Muscle layer of duodenum (tissue), 2 donors: ENCODE results near the gene NAV2.

ENCODE experiments used
- H3K27ac ChIP-seq: one replicate; pipeline ENCODE4 v1.7.0; 2013; ENCODE audit warnings: mild to moderate bottlenecking, low read length
- H3K27me3 ChIP-seq: one replicate; pipeline ENCODE4 v1.7.0; 2013; ENCODE audit warnings: low read depth, mild to moderate bottlenecking, control low read depth, low read length
- H3K36me3 ChIP-seq, 2 donors: one replicate each; pipeline ENCODE4 v1.7.0; 2013; ENCODE audit warnings: low read length in 2 of 2, control low read depth in 1 of 2, mild to moderate bottlenecking in 1 of 2; ENCODE audit not compliant: insufficient read depth in 2 of 2, control insufficient read depth in 1 of 2
- H3K4me1 ChIP-seq, 2 donors: one replicate each; pipeline ENCODE4 v1.7.0; 2013; ENCODE audit warnings: low read length in 2 of 2, mild to moderate bottlenecking in 2 of 2, control low read depth in 1 of 2, moderate library complexity in 1 of 2; ENCODE audit not compliant: insufficient read depth in 2 of 2, control insufficient read depth in 1 of 2
- H3K4me3 ChIP-seq, 2 donors: one replicate each; pipeline ENCODE4 v1.7.0; 2013; ENCODE audit warnings: low read length in 2 of 2, low read depth in 1 of 2, mild to moderate bottlenecking in 1 of 2
- H3K9me3 ChIP-seq, 2 donors: one replicate each; pipeline ENCODE4 v1.7.0; 2013; ENCODE audit warnings: low read length in 2 of 2, control low read depth in 1 of 2, mild to moderate bottlenecking in 1 of 2; ENCODE audit not compliant: control insufficient read depth in 1 of 2
- donor health status: healthy.

NAV2 gene

GRCh38 chr11:19805376-19805775 lies 92.7 kb downstream of the NAV2 start:
- H3K4me3 ChIP-seq, result no peak overlapping the region
- no peaks in the 10 kb centered on the region for H3K9me3 ChIP-seq
- peaks cover 11 to 24% of the 10 kb centered on the region in 2 donors for H3K4me1 ChIP-seq
- H3K27me3 ChIP-seq, result no peaks in the 10 kb centered on the region
- H3K27ac ChIP-seq, result no peak overlapping the region
- no peaks in the 10 kb centered on the region for H3K36me3 ChIP-seq

GRCh38 chr11:19805827-19806226 lies 93.2 kb downstream of the NAV2 start:
- Histone ChIP-seq H3K9me3 (no peaks in the 10 kb centered on the region), H3K36me3 (no peaks in the 10 kb centered on the region), H3K27ac (no peak overlapping the region), H3K27me3 (no peaks in the 10 kb centered on the region), H3K4me1 (peaks cover 11 to 24% of the 10 kb centered on the region in 2 donors), H3K4me3 (no peak overlapping the region)

DNA sequence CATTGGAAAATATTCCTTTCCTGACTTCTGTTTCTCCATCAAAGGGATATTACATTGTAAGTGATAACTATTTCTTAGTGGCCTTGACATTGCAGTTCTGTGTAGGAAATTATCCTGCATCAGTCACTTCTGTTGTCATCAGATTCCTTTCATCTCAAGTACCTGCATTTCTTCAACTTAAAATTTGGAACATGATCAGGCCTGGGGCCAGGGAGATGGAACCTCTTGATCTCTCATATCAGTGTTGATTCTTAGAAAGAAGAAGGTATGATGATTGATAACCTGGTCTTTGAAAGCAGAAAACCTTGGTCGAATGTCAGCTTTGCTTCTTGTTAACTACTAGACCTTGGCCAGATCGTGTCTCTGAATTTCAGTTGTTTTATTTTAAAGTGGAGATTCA lies 93.6 kb downstream of the NAV2 start:
- Histone ChIP-seq H3K4me3 (no peak overlapping the region), H3K9me3 (no peaks in the 10 kb centered on the region), H3K36me3 (no peaks in the 10 kb centered on the region), H3K27me3 (no peaks in the 10 kb centered on the region), H3K27ac (no peak overlapping the region), H3K4me1 (peaks cover 11 to 24% of the 10 kb centered on the region in 2 donors)

DNA sequence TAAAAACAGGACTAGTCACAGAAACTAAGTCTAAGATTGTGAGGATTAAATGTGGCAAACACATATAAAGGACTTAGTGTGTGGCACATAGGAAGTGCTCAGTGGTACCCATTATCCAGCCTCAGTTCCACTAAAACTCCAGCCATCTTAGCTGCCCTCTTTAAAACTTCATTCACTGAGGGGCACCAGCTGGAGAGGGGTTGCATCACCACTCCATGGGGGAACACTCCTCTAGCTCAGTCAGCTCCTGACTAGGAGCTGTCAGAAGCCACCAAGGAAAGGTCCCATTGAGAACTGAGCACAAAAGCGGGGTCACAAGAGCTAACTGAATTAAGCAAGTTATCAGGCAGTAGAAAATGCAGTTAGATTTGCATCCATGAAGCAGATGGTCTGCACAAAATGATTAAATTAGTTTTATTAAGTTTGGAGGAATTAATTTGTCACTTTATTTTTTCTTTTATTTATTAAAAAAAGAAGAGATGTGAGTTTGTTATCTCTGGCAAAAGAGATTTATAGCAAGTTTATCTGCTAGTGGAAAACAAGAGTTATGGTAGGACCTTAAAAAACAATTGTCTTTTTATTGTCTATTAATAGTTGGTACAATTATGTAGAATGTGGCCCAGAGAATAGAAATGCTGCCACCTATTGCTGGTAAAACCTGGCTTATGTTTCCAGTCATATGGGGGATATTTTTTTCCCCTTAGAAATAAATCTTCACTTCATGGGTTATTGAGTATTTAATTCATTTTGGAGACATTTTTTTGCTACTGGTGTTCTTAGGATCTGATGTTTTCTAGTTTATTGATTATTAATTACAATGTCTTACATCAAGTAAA lies 95.7 kb downstream of the NAV2 start:
- Histone ChIP-seq H3K36me3 (no peaks in the 10 kb centered on the region), H3K4me1 (peaks cover 7 to 23% of the 10 kb centered on the region in 2 donors), H3K4me3 (no peak overlapping the region), H3K27me3 (no peaks in the 10 kb centered on the region), H3K9me3 (no peaks in the 10 kb centered on the region), H3K27ac (no peak overlapping the region)

GRCh38 chr11:19810852-19811251 lies 98.2 kb downstream of the NAV2 start:
- H3K27ac ChIP-seq, result no peak overlapping the region
- H3K27me3 ChIP-seq, result no peaks in the 10 kb centered on the region
- H3K4me3 ChIP-seq, result no peak overlapping the region
- H3K4me1 ChIP-seq, result peaks cover 0 to 30% of the 10 kb centered on the region in 2 donors
- H3K36me3 ChIP-seq, result no peaks in the 10 kb centered on the region
- no peaks in the 10 kb centered on the region for H3K9me3 ChIP-seq

- Histone ChIP-seq H3K4me1 (peaks cover 0 to 30% of the 10 kb centered on the region in 2 donors), H3K36me3 (no peaks in the 10 kb centered on the region), H3K9me3 (no peaks in the 10 kb centered on the region), H3K27me3 (no peaks in the 10 kb centered on the region), H3K27ac (no peak overlapping the region), H3K4me3 (no peak overlapping the region)
Observed at GRCh38 chr11:19811380-19811779, 98.7 kb downstream of the NAV2 start.

GRCh38 chr11:19812096-19812495 lies 99.5 kb downstream of the NAV2 start:
- Histone ChIP-seq H3K27ac (no peak overlapping the region), H3K4me1 (peaks cover 0 to 32% of the 10 kb centered on the region in 2 donors), H3K4me3 (no peak overlapping the region), H3K27me3 (no peaks in the 10 kb centered on the region), H3K9me3 (no peaks in the 10 kb centered on the region), H3K36me3 (no peaks in the 10 kb centered on the region)

GRCh38 chr11:19812710-19813109 lies 100.1 kb downstream of the NAV2 start:
- no peak overlapping the region for H3K4me3 ChIP-seq
- H3K36me3 ChIP-seq, result no peaks in the 10 kb centered on the region
- no peak overlapping the region for H3K27ac ChIP-seq
- peaks cover 0 to 32% of the 10 kb centered on the region in 2 donors for H3K4me1 ChIP-seq
- no peaks in the 10 kb centered on the region for H3K9me3 ChIP-seq
- no peaks in the 10 kb centered on the region for H3K27me3 ChIP-seq

GRCh38 chr11:19813158-19813879 lies 100.7 kb downstream of the NAV2 start:
- H3K27me3 ChIP-seq, result no peaks in the 10 kb centered on the region
- no peaks in the 10 kb centered on the region for H3K9me3 ChIP-seq
- H3K4me1 ChIP-seq, result peaks cover 0 to 26% of the 10 kb centered on the region in 2 donors
- H3K27ac ChIP-seq, result no peak overlapping the region
- H3K4me3 ChIP-seq, result no peak overlapping the region
- no peaks in the 10 kb centered on the region for H3K36me3 ChIP-seq

DNA sequence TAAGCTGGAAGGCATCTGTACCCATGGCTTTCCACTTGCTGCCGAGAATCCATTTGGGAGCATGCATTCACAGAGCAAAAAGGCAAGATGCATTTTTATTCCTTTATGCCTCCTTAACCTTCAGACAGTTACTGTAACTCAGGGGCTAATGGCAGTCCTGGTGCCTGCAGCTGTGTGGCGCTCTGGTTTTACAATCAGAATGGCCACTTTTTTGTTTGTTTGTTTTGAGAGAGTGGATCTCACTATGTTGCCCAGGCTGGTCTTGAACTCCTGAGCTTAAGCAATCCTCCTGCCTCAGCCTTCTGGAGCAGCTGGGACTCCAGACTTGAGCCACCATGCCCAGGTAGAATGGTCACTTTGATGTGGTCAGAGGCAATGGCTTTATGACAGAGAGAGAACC lies 101.8 kb downstream of the NAV2 start:
- H3K4me3 ChIP-seq, result no peak overlapping the region
- H3K36me3 ChIP-seq, result no peaks in the 10 kb centered on the region
- H3K9me3 ChIP-seq, result no peaks in the 10 kb centered on the region
- no peaks in the 10 kb centered on the region for H3K27me3 ChIP-seq
- no peak overlapping the region for H3K27ac ChIP-seq
- H3K4me1 ChIP-seq, result peaks cover 0 to 26% of the 10 kb centered on the region in 2 donors

GRCh38 chr11:19816040-19816439 lies 103.4 kb downstream of the NAV2 start:
- Histone ChIP-seq H3K27ac (no peak overlapping the region), H3K4me3 (no peak overlapping the region), H3K36me3 (no peaks in the 10 kb centered on the region), H3K9me3 (no peaks in the 10 kb centered on the region), H3K4me1 (peaks cover 4 to 33% of the 10 kb centered on the region in 2 donors), H3K27me3 (no peaks in the 10 kb centered on the region)
